Measurements from ENCODE around the gene RNF157.

GRCh38 chr17:76265624-76266243 is 25.4 kb upstream of the RNF157 start:
- TF ChIP-seq EP300 (IDR thresholded peaks at IDR 0.05) (no peak), CTCF (IDR thresholded peaks at IDR 0.05) (peak in 1 of 6 experiments; percentile 12), POLR2A (IDR thresholded peaks at IDR 0.05) (peak in 1 of 4 donors; percentile 36), POLR2AphosphoS5 (IDR thresholded peaks at IDR 0.05) (peak in 1 of 2 donors; percentile 43)
